Right lobe of liver (tissue), 4 donors: ENCODE data around the gene PSMD12.

ENCODE experiments used
- POLR2A ChIP-seq: fragments of 450-650 bp; IDR thresholded peaks from one replicate; pipeline ENCODE4 v1.6.1; 2017; ENCODE audit warnings: antibody characterized with exemption, mild to moderate bottlenecking
- TF ChIP-seq, protein P1 (sequence below), 4 donors: fragments of 200-600 bp in 3 of 4; fragments of 450-650 bp in 1 of 4; IDR thresholded peaks; one replicate each; pipeline versions ENCODE4 v1.5.1 to v1.8.0; 2016 to 2022; ENCODE audit warnings: antibody characterized with exemption in 4 of 4, mild to moderate bottlenecking in 2 of 4
- donor health status: DM: no; HTN: no; CAD: no.
- donor health status: DM: no; HTN: no; CAD: no.
- donor health status: DM: no; HTN: yes; CAD: no.

DNA sequence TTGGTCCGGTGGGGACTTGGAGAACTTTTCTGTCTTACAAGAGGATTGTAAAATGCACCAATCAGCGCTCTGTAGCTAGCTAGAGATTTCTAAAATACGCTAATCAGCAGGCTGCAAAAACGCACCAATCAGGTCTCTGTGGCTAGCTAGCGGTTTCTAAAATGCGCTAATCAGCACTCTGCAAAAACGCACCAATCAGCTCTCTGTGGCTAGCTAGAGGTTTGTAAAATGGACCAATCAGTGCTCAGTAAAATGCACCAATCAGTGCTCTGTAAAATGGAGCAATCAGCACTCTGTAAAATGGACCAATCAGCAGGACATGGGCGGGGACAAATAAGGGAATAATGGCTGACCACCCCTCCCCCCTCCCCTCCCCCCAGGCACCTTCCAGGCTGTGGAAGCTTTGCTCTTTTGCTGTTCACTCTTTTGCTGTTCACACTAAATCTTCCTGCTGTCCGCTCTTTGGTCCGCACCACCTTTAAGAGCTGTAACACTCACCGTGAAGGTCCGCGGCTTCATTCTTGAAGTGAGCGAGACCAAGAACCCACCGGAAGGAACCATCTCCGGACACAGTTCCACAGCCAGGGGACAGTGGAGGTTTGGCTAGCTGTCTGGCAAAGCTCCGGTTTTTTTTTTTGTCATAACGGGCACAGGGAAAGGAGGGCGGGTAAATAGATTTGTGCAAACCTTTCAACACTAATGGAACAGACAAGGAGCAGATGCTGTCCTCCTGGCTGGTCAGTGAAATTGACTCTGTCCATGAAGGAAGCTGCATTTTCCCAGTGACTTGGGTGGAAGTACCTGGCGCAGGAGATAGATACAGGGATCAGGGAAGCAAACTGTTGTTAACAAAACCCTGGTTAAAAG, 19.0 kb upstream of the PSMD12 start:
- TF ChIP-seq, protein P1, sequence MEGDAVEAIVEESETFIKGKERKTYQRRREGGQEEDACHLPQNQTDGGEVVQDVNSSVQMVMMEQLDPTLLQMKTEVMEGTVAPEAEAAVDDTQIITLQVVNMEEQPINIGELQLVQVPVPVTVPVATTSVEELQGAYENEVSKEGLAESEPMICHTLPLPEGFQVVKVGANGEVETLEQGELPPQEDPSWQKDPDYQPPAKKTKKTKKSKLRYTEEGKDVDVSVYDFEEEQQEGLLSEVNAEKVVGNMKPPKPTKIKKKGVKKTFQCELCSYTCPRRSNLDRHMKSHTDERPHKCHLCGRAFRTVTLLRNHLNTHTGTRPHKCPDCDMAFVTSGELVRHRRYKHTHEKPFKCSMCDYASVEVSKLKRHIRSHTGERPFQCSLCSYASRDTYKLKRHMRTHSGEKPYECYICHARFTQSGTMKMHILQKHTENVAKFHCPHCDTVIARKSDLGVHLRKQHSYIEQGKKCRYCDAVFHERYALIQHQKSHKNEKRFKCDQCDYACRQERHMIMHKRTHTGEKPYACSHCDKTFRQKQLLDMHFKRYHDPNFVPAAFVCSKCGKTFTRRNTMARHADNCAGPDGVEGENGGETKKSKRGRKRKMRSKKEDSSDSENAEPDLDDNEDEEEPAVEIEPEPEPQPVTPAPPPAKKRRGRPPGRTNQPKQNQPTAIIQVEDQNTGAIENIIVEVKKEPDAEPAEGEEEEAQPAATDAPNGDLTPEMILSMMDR (IDR thresholded peaks at IDR 0.05): no peak
- no peak for TF ChIP-seq POLR2A
